KG1 (cell line): ENCODE measurements around the gene SMIM21.

Experiments used
- DNase-seq: peaks from one replicate; lab custom pipeline; 2025; lab: John Stamatoyannopoulos, UW

The SMIM21 gene

DNA sequence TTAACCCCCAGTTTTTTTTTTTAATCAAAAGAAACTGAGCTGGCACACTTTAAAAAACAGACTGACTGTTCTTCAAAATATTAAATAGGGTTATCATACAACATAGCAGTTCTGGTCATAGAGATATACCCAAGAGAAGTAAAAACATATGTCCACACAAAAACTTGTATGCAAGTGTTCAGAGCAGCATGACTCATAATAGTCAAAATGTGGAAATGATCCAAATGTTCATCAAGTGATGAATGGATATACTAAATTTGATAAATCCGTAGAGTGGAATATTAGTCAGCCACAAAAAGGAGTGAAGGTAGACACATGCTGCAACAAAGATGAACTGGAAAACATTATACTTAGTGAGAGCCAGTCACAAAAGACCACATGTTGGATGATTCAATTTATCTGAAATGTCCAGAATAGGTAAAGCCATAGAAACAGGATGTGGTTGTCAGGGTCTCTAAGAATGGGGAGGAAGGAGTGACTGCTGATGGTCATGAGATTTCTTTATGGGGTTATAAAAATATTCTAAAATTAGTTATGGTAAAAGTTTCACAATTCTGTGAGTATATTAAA, 5.1 kb downstream of the SMIM21 start:
- DNase-seq, result no peak

- no peak for DNase-seq
Measured at GRCh38 chr18:75421656-75422055, 5.8 kb downstream of the SMIM21 start.

DNA sequence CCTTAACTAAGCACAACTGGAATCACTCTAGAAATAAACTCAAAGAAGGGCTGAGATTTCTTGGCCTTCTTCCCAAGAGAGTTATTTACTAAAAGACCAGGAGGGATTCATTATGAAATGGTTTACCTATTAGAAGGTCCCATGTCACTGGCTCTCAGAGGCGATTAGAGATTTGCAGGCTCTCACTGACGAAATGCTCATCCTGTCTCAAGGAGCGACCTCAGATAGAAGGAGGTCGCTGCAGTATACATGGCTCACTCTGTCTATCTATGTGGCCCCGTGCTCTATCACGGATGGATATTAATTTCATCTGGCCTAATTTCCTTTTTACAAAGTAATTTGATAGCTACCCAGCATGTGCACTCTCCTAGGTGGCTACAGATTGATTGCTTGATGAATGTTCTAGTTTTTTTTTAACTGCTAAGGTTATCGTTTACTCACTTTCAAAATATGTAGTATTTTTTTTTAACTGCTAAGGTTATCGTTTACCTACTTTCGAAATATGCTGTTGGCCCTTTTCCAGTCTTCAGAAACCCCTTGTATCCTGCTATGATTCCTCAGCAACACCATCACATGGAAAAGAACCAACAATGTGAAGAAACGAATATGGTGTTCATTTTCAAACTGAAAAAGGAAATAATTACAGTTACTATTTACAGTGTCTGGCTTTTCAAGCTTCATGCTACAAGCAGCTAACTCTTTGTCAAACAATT, 9.1 kb downstream of the SMIM21 start:
- DNase-seq, result no peak

- DNase-seq, result no peak
Measured at GRCh38 chr18:75410611-75411010, 16.9 kb downstream of the SMIM21 start.

- DNase-seq, result no peak
Measured at GRCh38 chr18:75409806-75410205, 17.7 kb downstream of the SMIM21 start.

DNA sequence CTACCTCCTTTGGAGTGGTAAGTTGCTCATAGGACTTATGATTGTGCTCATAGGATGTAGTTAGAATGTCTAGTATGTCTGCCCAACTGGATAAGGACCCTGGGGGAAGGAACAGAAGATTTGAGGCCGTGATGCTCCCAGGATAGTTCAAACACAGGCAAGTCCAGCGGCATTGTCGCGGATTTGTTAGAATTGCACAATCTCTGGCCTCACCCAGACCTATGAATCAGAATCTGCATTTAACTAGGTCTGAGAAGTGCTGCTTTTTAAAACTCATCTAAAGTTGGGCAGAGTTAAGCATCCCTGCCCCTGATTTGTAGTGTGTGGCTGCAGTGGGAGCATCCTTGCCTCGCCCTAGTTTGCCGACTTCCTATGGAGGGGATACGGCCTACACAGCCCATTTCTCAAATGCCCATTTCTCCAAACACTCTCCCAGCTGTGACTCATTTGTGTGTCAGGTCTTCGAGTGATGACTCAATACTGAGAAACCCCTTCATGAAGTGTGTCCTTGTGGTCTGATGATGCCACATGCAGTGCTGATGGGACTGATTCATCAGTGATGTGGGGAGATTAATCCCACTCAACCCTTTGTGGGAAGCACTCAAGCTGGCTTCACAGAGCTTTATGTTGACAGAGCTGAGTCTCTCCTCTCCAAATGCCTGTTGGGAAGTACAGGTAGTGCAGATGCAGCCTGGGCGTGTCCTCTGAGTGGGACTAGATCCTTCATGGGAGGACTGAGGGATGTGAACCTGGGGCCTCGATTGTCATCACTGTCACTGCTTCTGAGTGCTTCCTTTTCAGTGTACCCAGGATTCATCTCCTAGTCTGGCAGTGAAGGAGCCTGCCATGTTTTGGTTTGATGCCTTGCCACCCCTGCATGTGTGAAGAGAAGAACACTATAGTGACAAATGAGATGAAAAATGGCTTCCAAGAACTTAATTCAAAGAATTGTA, 18.7 kb downstream of the SMIM21 start:
- DNase-seq, result no peak

- DNase-seq, result no peak
Measured at GRCh38 chr18:75407468-75408437, 19.8 kb downstream of the SMIM21 start.

GRCh38 chr18:75406491-75407445, 20.7 kb downstream of the SMIM21 start:
- DNase-seq, result no peak

DNA sequence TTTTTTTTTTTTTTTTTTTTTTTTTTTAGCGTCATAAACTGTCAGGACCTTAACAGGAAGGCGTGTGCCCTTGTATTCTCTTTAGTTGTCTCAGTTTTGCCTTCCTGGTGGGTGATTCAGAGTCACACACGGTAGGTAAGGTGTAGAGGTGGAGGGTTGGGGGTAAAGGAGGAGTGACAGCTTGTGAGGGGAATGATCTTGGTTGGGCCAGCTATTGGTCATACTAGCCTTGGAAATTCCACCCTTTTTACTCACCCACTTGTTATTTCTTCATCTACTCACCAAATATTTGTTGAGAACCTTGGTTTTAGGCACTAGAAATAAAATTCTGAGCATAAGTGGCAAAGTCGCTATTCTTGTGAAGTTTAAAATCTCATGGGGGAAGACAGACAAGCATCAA, 22.2 kb downstream of the SMIM21 start:
- no peak for DNase-seq

GRCh38 chr18:75400366-75400765, 27.1 kb downstream of the SMIM21 start:
- no peak for DNase-seq

DNA sequence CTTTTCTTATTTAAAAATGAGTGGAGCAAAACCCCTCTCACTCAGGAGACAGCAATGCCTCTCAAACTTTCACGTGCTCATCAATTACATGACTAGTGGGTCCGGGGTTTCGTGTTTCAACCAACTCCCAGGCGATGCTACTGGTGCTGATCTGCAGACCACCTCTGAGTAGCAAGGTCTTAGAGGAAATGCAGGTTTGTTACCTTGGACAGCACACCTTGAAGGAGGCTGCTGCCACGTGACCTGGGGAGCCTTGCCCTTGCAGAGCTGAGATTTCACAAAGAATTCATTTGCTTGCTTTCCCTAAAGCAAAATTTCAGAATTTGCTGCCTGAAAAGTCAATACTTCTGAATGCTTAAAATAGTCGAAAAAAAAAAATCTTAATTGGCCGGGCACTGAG, 32.4 kb downstream of the SMIM21 start:
- DNase-seq, result no peak

- no peak for DNase-seq
Measured at GRCh38 chr18:75393721-75394120, 33.8 kb downstream of the SMIM21 start.

- DNase-seq, result no peak
Measured at GRCh38 chr18:75392226-75392578, 35.3 kb downstream of the SMIM21 start.

DNA sequence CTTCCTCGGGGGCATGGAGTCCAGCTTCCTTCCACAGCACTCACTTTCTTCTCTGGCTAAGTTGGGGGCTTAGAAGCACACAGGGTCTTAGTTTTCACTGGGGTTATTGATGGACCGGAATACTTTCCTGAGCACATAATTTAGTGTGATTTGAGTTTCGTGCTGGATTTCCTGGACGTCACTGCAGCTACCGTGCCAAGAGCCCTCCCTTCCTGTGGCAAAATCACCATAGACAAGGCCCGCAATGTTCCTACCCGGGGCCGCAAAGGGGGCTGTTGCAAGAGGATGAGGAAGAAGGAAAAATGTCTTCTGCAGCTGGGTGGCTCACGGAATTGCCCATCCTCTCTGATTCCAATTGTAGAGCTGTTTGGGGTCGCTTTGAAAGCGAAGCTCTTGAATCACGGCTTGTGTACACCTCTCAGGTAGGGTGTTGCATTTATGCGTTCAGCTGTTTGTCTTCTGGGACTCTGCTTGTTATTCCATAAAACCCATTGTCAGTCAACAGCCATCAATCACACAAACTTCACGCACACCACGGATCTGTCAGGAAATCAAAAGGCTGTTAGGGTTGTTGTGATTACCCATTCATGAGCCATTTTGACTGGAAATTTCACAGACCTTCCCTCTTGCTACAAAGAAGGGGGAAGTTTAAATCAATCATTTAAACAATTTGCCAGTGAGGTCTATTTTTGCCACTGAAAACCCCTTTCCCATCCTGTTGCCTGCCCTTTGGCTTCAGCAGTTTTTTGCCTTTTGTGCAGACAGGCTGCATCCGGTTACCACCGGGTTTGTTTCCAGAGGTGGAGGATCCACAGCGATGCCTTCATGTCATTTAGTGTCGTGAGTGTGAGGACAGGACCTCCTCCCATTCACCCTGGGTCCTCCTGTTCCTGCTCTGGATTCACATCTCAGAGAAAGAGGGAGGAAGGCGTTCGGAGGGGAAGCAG, 36.0 kb downstream of the SMIM21 start:
- DNase-seq, result no peak

- DNase-seq, result no peak
Measured at GRCh38 chr18:75390854-75391253, 36.6 kb downstream of the SMIM21 start.

GRCh38 chr18:75384144-75384543, 43.4 kb downstream of the SMIM21 start:
- DNase-seq, result no peak

GRCh38 chr18:75378376-75379315, 48.9 kb downstream of the SMIM21 start:
- no peak for DNase-seq

- no peak for DNase-seq
Measured at GRCh38 chr18:75377926-75378325, 49.6 kb downstream of the SMIM21 start.
